Aorta (tissue), 5 donors: ENCODE data around the gene RABGAP1L. TPM values are rescaled to one million over a fixed set of nuclear protein-coding genes. Genes with fewer than 3 reads are reported as not detected.
"Not testable (repeated sequence)": the region's sequence is repeated elsewhere in the genome, so short reads cannot be mapped to it uniquely, and the experiment has no call there.

Experiments used
- ATAC-seq: fragments of 200-7000 bp; cut with Tn5 transposase; one replicate; pipeline ENCODE4 v1.9.1; 2022; ENCODE audit warnings: moderate library complexity; ENCODE audit not compliant: low FRiP score
- DNase-seq, 2 donors: peaks; one replicate each; pipeline ENCODE4 v3.0.0-alpha.2; 2020
- H3K27ac ChIP-seq, 2 donors: one replicate each; pipeline ENCODE4 v1.5.1; 2013; ENCODE audit warnings: low read length in 2 of 2, mild to moderate bottlenecking in 2 of 2, moderate library complexity in 2 of 2, control low read depth in 1 of 2, inconsistent platforms in 1 of 2, low read depth in 1 of 2
- H3K27me3 ChIP-seq, 2 donors: one replicate each; pipeline ENCODE4 v1.6.1; 2013; ENCODE audit warnings: control low read depth in 1 of 2, low read length in 1 of 2, mild to moderate bottlenecking in 1 of 2, moderate library complexity in 1 of 2; ENCODE audit not compliant: insufficient read depth in 2 of 2, control insufficient read depth in 1 of 2
- H3K36me3 ChIP-seq, 2 donors: one replicate each; pipeline ENCODE4 v1.6.1; 2013; ENCODE audit warnings: control low read depth in 1 of 2, low read length in 1 of 2, mild to moderate bottlenecking in 1 of 2; ENCODE audit not compliant: insufficient read depth in 2 of 2, control insufficient read depth in 1 of 2
- H3K4me1 ChIP-seq, 2 donors: one replicate each; pipeline ENCODE4 v1.6.1; 2013; ENCODE audit warnings: low read length in 2 of 2, control low read depth in 1 of 2, mild to moderate bottlenecking in 1 of 2, moderate library complexity in 1 of 2; ENCODE audit not compliant: insufficient read depth in 2 of 2, control insufficient read depth in 1 of 2
- H3K4me3 ChIP-seq, 2 donors: one replicate each; pipeline ENCODE4 v1.5.1; 2013; ENCODE audit warnings: low read length in 2 of 2, control low read depth in 1 of 2, mild to moderate bottlenecking in 1 of 2
- H3K9me3 ChIP-seq: one replicate; pipeline ENCODE4 v1.6.1; 2013; ENCODE audit warnings: mild to moderate bottlenecking, low read length; ENCODE audit not compliant: control insufficient read depth
- WGBS, 2 donors: extraction: QIAGEN DNeasy Blood & Tissue Kit; methylation state at CpG; one replicate each; pipeline ENCODE4 v1.1.7; 2013; 5-methylcytosine and 5-hydroxymethylcytosine counted together
- intact Hi-C, 2 donors: fragments of 100-400 bp; cut with DNase I; formaldehyde crosslinking; loops; one replicate each; pipeline versions ENCODE4 v1.14.2 to v1.15.0; 2022
- polyA plus RNA-seq, 2 donors: library from polyadenylated mRNA; stranded (reverse); fragments of 200-250 nt; gene quantifications; one replicate each; pipeline ENCODE4 v1.2.3, GENCODE V29; 2013
- total RNA-seq, 2 donors: library from RNA; stranded (reverse); fragmentation: NEBNext Ultra II Directional; extraction: Animal tissue kit (Norgen Biotek cat#: 25700); gene quantifications; one replicate each; pipeline ENCODE4 v1.2.1, GENCODE V29; 2021
- donor health status: healthy with polysubstance abuse.
- donor health status: Bipolar disorder and iron deficiency.
- donor health status: DM: no; HTN: no; CAD: no.
- donor health status: DM: no; HTN: no; CAD: no.
- donor health status: DM: yes; HTN: yes; CAD: no.

The RABGAP1L gene
- total and polyA plus RNA-seq, 4 donors, result 14.8 to 56.4 (median 38.4) TPM

GRCh38 chr1:174543421-174543820 lies 384.1 kb downstream of the RABGAP1L start:
- ATAC-seq, result not testable (repeated sequence)
- WGBS, 2 donors, result 88 to 100% methylated on average over 2 of the region's 2 CpGs

GRCh38 chr1:174550296-174550695 lies 391.0 kb downstream of the RABGAP1L start:
- no peak overlapping the region for H3K27ac ChIP-seq
- DNase-seq, result no peak
- 91 to 95% methylated on average over 3 of the region's 3 CpGs for WGBS, 2 donors
- no peaks in the 10 kb centered on the region for H3K36me3 ChIP-seq
- no peaks in the 10 kb centered on the region for H3K4me1 ChIP-seq
- H3K27me3 ChIP-seq, result no peaks in the 10 kb centered on the region
- H3K4me3 ChIP-seq, result no peak overlapping the region
- no peak for ATAC-seq
- intact Hi-C loops, result no loop called here
- peaks cover 1% of the 10 kb centered on the region for H3K9me3 ChIP-seq

More at GRCh38 chr1:174543421-174543820, 384.1 kb downstream of the RABGAP1L start:
- intact Hi-C loops, DNase-seq, H3K4me1 ChIP-seq, H3K36me3 ChIP-seq, H3K9me3 ChIP-seq, H3K27me3 ChIP-seq, H3K27ac ChIP-seq, H3K4me3 ChIP-seq: not testable (repeated sequence)

GRCh38 chr1:174556392-174556791 lies 397.1 kb downstream of the RABGAP1L start:
- intact Hi-C loops, result no loop called here
- no peak for ATAC-seq
- no peaks in the 10 kb centered on the region for H3K36me3 ChIP-seq
- 47 to 97% methylated on average over 1 of the region's 1 CpG for WGBS, 2 donors
- no peaks in the 10 kb centered on the region for H3K4me1 ChIP-seq
- DNase-seq, result no peak
- H3K27ac ChIP-seq, result no peak overlapping the region
- H3K4me3 ChIP-seq, result no peak overlapping the region
- no peaks in the 10 kb centered on the region for H3K27me3 ChIP-seq
- H3K9me3 ChIP-seq, result no peaks in the 10 kb centered on the region

- DNase-seq, result no peak
- H3K27me3 ChIP-seq, result no peaks in the 10 kb centered on the region
- no peaks in the 10 kb centered on the region for H3K9me3 ChIP-seq
- H3K36me3 ChIP-seq, result no peaks in the 10 kb centered on the region
- no peak overlapping the region for H3K27ac ChIP-seq
- no peak for ATAC-seq
- no peaks in the 10 kb centered on the region for H3K4me1 ChIP-seq
- intact Hi-C loops, result no loop called here
- no peak overlapping the region for H3K4me3 ChIP-seq
Measured at GRCh38 chr1:174568551-174568950, 409.2 kb downstream of the RABGAP1L start.

- H3K27ac ChIP-seq, result no peak overlapping the region
- no peaks in the 10 kb centered on the region for H3K27me3 ChIP-seq
- no peak overlapping the region for H3K4me3 ChIP-seq
- ATAC-seq (no peak), DNase-seq (no peak)
- no peaks in the 10 kb centered on the region for H3K4me1 ChIP-seq
- 73 to 82% methylated on average over 3 of the region's 3 CpGs for WGBS, 2 donors
- no peaks in the 10 kb centered on the region for H3K9me3 ChIP-seq
- intact Hi-C loops, result no loop called here
- H3K36me3 ChIP-seq, result no peaks in the 10 kb centered on the region
Measured at GRCh38 chr1:174569240-174569639, 409.9 kb downstream of the RABGAP1L start.

GRCh38 chr1:174572771-174573170 lies 413.5 kb downstream of the RABGAP1L start:
- Histone ChIP-seq H3K4me1 (no peaks in the 10 kb centered on the region), H3K9me3 (no peaks in the 10 kb centered on the region), H3K36me3 (no peaks in the 10 kb centered on the region), H3K4me3 (no peak overlapping the region), H3K27me3 (no peaks in the 10 kb centered on the region), H3K27ac (no peak overlapping the region)
- 86 to 87% methylated on average over 1 of the region's 1 CpG for WGBS, 2 donors
- DNase-seq, result no peak
- intact Hi-C loops, result no loop called here
- ATAC-seq, result no peak

GRCh38 chr1:174576120-174576519 lies 416.8 kb downstream of the RABGAP1L start:
- WGBS, 2 donors, result 92 to 96% methylated on average over 6 of the region's 6 CpGs

GRCh38 chr1:174577681-174578080 lies 418.4 kb downstream of the RABGAP1L start:
- Histone ChIP-seq H3K9me3 (no peaks in the 10 kb centered on the region), H3K27me3 (no peaks in the 10 kb centered on the region), H3K36me3 (no peaks in the 10 kb centered on the region), H3K4me1 (no peaks in the 10 kb centered on the region), H3K4me3 (no peak overlapping the region), H3K27ac (no peak overlapping the region)
- intact Hi-C loops, result no loop called here
- no peak for ATAC-seq
- DNase-seq, result no peak

More at GRCh38 chr1:174576120-174576519, 416.8 kb downstream of the RABGAP1L start:
- H3K9me3 ChIP-seq, H3K4me1 ChIP-seq, H3K27ac ChIP-seq, H3K27me3 ChIP-seq, H3K4me3 ChIP-seq, ATAC-seq, intact Hi-C loops, H3K36me3 ChIP-seq, DNase-seq: not testable (repeated sequence)

- whole genome bisulfite sequencing, 2 donors, result 71 to 75% methylated on average over 3 of the region's 3 CpGs
- Histone ChIP-seq H3K9me3 (no peaks in the 10 kb centered on the region), H3K27me3 (no peaks in the 10 kb centered on the region), H3K36me3 (no peaks in the 10 kb centered on the region), H3K4me3 (no peak overlapping the region), H3K27ac (no peak overlapping the region), H3K4me1 (no peaks in the 10 kb centered on the region)
- ATAC-seq, result no peak
- intact Hi-C loops, result no loop called here
- no peak for DNase-seq
Measured at GRCh38 chr1:174580801-174581200, 421.5 kb downstream of the RABGAP1L start.
